HG02759 (cell line): ENCODE results near the gene ZFHX3.

ENCODE experiments used
- ATAC-seq: cut with Tn5 transposase; IDR thresholded peaks from one replicate; pipeline ENCODE4 v1.9.1; 2021; ENCODE audit warnings: mild to moderate bottlenecking, moderate library complexity; ENCODE audit not compliant: unreplicated experiment

ZFHX3 gene

DNA sequence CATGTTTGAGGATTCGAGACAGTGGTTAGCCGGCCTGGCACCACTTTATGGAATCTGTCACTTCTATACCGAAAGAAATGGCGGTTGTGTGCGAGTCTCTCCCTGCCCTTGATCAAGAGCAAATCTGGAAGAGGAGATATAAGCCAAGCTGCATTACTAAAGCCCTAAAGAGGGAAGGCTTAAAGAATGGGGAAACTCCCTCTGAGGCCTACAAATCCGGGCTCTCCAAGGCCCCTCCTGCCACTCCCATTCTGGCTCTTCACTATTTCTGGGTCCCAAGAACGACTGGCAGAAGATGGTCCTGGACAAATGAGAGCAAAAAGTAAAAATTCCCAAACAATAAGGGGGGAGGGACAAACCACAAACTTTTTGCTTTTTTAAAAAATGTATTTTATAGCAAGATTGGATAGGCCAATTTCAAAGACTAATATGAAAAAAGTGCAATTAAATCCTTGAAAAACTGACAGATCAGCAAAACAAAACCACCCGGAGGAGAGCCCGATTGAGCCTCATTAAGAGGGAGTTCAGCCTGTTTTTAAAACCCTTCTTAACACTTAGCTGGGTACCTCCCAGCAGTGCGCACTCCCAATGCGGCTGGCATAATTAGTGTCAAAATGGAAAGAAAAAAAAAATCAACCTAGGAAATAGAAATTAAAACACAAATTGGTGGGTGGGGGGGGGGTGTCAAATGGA, 193.5 kb downstream of the ZFHX3 start:
- ATAC-seq: no peak

DNA sequence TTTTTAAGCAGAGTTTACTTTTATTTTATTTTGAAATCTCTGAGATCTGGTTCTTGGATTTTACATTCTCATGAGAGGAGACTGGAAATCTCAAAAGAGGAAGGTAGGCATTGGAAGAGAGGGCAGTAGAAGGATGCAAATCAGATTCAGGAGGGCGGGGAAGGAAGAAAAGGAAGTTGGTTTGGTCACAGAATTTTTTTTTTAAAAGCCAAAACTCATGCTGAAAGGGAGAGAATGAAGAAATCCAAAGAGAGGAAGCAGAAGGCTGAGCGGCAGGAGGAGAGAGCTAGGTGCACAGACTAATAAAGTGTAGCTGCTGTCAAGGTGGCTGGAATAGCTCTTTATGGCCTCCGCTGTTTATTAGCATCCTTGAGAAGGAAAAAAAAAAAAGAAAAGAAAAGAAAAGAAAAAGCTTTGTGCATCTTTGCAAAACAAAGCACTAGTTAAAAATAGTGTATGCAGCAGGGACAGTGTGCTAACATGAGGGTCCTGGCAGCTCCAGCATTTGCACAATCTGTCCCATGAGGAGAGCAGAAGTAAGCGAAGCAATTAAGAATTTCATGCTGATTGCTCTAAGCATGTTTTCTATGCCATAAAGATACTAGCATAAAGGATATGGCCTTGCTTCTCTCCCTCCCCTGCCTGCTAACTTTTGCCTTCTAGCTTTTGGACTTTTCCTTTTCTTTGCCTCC, 194.2 kb downstream of the ZFHX3 start:
- no peak for ATAC-seq

DNA sequence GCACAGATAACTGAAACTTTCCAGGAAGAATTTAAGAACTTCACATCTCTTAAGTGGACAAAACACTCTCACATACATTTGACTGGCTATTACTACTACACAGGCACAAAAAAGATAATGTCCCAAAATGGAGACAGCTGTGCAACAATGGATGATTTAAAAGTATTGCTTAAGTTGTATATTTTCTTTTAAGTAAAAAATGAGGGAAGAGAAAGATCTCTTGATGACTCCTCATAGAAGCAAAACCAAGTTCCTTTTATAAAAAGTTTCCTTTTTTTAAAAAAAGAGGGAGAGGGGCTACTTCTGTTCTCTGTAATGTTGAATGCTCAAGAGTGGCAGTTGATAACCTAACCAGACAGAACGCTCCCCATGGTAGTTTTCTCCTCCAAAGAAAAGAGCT, 195.5 kb downstream of the ZFHX3 start:
- ATAC-seq: no peak

DNA sequence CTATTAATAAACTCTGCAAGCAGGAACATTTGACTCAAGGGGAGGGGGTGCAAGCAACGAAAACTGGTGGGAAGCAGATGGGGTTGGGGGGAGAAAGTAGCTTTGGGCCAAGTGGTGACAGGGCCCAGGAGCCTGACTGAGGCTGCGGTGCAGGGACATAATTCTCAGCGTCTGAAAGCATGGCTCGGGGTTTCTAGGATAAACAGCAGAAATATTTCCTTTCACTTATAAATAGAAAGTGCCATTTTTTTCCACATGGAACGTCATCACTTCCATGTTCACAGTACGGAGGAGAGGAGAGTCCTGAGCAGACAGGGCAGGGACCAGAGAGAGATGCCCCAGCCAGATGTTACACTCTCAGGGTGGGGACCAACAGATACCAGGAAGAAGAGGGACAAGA, 197.1 kb downstream of the ZFHX3 start:
- no peak for ATAC-seq

DNA sequence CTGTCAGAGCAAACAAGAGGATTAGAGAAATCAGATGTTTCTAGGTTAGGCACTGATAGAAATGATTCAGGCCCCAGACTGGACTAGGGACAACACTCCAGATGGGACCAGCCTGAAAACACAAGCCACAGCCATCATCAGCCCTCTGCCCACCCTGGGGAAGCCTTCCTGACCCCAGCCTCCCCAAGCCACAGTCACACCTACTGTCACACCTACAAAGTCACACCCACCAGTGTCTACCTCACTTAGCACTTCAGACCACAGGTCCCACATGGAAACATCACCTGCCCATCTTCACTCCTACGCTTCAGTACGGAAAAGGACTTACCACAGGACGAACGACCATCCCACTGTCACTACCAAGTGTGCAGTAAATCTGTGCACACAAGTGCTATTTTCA, 197.9 kb downstream of the ZFHX3 start:
- no peak for ATAC-seq

DNA sequence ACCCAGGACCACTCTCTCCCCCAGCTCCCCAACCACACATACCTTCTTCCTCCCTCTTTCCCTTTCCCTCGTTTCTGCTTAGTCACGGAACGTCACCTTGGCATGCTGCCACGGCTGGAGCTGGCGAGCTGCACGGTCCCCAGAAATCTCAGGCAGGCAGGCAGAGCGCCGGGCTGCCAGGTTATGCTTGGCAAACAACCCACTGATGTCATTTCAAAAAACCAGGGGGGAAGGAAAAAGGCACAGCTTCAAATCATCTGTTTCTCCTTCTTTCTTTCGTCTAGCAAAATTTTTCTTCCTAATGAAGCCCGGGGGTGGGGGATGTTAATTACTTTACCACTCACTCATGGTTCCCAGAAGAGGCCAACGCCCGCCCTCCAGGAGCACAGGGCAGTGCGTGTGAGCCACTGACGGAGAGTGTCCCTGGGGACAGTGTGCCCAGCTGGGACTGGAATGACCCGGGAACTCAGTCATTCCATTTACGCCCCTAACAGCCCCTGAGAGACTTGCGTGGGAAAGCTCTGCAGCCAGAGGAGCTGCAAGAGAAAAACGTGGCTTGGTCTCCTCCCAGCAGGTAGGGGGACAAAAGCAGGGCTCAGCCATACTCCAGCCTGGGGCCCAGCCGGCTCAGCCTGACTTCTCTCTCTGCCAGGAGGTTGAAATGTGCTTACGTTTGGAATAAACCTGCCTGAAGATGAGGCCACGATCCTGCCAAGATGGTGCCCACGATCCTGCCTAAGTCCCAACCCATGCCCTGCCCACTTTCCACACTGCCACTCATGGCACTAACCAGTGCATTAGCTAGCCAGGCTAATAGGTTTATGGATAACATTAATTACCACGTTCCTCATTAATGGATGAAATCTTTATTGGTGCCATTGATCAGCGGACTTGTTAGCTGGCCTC, 198.9 kb downstream of the ZFHX3 start:
- ATAC-seq: no peak

DNA sequence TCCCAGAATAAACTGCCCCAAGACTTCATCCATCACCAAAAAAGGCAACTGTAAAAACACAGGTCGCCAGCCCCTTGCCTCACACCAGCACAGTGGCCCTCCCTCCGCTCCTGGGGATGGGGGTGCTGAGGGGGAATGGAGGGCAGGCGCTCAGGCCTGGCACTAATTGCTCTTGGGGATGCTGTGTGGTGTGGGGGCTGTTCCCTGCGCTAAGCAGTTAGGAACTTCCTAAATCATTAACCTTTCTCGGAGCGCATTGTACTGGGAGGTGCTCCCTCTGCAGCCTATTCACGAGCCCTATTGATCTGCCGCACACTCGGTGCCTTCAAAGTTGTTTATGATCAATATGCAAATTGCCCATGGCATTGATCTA, 199.9 kb downstream of the ZFHX3 start:
- ATAC-seq: no peak

DNA sequence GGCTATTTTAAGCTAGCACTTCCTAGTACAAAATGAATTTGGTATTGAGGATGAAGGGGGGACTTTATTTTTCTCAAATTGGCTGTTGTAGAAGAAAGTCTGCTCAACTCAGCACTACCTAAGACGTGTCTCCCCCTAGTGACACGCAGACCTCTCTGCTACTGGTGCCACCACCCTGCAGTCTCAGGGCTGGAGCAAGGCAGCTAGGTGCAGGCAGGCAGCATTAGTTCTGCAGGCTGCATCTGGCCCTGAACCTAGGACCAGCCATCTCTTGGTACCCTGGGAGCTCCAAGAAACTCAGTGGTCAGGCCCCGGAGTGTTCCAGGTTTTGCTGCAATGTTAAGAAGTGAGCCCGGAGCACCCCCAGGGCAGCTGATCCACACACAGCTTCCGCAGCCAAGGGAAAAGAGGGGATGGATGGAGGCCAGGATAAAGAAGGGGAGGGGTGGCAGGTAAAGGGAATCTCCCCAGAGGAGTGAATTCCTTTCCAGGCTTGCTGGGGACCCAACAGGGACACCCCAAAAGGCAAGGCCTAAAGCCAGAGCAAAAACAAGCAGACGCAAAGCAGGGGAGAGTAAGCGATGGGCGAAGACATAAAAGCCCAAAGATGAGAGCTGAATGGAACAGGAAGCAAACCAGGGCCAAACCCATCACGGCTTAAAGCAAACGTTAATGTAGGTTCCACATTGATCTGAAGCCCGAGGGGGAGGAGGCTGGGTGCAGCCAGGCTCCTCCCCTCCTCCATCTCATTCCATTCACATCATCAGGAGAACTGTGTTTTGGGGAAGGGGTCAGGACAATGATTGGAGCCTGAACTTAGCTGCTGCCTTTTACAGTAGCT, 200.5 kb downstream of the ZFHX3 start:
- ATAC-seq: no peak

DNA sequence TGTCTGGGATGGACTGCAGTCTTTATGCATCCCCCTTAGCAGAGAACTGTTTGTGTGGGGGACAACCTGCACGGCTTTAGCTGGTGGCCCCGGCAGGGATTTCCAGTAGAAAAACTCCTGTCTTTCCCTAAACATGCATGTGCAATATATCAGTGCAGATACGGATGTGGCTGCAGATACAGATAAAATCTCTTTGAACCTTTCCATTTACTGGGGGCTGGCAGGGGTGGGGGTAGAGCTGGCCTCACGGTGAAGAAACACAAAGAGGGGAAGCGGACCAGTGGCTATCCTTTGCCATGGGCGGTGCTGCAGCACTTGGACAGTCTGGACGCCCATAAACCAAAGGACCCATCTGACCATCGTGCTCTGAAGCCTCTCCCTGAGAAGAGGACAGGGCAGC, 201.3 kb downstream of the ZFHX3 start:
- ATAC-seq: no peak

DNA sequence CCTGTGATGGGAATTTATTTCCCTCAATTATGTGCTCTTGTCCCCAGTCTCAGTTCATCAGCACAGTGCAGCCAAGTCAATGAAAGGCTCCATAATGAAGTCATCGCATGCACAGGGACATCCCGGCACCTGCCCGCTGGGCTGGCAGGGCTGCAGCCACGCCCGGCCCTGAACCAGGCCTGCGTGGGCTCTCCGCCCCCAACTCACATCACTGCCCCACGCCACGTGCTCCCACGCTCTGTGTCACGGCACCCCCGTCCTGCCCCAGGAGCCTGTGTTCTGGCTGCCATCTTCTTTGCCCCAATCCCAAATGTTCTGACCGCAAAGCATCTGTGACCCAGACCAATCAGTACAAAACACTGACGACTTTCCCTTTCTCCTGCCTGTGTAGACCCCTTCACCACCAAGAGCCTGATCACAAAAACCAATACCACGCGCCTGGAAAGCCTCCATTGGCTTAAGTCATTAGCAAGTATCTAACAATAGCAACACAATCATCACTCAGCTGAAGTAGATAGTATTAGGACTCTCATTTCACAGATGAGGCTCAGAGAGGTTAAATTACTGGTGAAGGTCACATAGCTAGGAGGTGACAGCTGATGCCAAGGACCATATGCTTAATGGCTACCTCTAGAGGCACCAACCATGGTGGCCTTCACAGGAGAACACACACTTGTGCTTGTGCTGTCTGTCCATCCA, 202.5 kb downstream of the ZFHX3 start:
- no peak for ATAC-seq

DNA sequence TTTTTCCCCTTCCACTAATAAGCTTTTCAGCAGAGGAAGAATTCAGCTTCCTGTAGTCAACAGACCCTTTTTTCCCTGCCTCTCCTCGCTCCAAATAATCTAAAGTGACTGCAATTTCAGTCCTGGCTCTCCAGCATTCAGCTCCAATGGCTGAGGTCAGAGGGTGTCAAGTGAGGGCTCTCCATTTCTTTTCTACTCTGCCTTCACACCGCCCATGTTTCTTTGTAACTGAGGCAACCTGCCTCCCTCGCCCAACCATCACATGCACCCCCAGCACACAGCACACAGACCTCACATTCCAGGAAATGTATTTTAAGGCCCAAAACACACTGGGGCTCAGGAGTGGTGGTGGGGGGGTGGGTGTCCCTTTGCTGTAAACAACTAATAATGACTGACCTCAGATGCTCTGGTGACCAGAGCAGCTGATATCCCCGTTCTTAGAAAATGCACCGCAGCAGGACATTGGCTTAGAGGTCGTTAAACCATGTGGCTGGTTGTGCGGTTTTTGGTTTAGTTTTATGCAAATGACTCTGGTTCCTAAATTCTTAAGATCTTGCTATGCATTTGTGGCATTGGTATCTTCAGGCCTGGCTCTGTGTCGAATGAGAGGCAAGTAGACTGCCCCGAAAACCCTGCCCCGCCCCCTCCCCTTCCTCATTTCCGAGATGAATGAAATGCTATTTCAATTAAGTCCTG, 203.6 kb downstream of the ZFHX3 start:
- no peak for ATAC-seq

DNA sequence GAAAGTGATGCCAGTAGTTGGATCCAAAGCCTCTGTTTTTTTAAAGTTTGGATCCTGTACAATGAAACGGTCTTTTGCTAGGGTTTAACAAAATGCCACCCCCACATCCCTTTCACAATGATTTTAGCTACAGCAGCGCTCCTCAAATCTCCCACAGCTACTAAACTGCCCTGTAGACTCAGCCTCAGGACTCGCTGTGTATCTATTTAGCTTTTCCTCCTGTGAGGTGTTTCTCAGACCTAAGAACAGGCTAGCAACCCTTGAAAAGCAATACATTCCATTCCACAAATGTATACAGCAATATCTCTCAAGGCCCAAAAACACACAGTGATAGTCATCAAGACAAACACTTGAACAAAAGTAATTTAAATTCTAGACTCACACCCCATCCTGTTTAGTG, 206.4 kb downstream of the ZFHX3 start:
- ATAC-seq: no peak

DNA sequence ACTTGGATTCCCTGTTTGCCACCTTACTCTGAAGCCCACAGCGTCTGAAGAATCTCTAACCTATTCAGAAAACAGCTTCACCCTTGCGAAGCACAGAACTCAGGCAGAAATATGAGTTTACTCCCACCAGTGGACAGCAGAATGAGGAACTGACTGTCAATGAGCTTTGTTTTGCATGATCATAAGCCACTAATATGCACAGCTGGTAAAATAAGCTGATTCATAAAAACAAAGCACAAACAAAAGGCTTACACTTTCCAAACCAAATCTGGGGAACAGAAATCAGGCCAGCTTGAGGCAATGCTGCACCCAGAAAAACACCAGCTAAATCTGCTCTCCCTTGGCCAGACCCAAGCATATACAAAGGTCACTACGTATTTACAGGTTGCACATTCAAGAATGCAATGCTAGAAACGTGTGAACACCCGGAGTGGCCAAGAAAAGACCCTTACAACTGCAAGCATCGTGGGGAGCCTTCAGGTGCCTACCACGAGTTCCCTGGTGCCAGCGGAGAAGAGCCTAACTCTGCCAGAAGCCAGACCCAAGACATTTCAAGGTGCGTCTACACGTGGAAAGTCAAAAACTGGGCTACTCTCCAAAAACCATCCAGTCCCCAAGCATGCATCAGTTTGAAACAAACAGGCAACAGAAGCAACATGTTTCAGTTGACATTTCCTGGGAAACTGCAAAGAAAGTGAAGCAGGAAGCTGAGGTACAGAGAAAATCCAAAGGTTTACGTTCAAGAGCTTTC, 207.1 kb downstream of the ZFHX3 start:
- ATAC-seq: no peak

DNA sequence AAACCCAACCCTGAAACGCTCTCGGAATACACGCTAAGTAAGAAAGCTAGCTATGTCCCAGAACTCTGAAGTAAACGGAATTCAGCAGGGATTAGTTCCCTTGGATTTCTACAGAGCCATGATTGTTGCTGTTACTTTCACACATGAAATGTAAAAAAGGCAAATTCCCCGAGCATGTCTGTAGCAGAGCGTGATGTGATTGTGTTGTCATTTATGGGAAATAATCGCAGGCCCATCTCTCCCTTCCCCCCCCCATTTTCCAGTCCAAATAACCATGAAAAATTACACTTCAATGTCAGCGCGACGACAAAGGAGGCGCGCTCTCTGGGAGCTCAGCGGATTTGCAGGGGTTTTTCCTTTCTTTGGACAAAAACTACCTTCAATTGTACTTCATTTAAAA, 209.0 kb downstream of the ZFHX3 start:
- ATAC-seq: no peak

DNA sequence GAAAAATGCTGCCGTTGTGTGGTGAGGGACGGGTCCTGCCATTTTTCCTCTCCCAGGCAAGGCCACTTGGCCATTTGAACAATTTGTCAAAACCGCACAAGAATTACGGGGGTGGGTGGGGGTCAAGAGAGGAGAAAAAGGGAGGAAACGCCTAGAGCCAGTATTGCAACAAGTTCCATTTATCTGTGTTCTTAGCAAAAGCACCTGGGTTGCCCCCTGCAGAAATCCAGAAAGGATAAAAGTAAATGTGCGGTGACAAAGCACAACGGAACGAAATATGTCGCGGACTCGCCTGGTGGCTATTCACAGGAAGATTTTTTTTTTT, 209.4 kb downstream of the ZFHX3 start:
- ATAC-seq: no peak

DNA sequence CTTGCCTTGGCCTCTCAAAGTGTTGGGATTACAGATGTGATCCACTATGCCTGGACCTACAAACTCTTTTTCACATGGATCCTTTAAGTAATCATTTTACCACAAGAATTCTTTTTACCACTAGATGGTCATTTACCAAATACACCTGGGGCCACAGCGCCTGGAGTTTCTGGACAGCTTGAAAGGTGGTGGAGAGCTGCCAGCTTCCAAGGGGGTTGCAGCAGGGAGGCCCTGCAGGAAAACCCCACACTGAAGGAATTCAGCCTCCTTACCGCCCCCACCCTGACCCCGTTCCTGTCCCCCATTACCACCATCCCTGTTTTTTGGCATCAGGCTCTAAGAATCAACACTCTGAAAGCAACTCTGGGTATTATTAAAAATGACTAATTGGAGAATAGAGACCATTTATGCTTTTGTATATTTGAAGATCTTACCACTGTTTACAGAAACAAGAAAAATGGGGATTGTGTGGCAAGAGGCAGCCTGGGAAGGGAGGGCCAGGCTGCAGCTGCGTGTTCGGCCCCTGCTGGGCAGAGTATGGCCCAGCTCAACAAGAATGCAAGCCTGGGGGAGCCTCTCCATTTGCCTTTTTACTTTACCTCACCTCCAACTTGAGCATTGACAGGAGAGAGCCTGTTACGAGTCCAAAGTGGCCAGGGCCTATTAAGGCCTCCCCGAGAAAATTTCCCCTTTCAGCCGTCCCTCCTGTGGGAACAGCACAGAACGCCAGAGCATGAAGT, 209.9 kb downstream of the ZFHX3 start:
- ATAC-seq: no peak

DNA sequence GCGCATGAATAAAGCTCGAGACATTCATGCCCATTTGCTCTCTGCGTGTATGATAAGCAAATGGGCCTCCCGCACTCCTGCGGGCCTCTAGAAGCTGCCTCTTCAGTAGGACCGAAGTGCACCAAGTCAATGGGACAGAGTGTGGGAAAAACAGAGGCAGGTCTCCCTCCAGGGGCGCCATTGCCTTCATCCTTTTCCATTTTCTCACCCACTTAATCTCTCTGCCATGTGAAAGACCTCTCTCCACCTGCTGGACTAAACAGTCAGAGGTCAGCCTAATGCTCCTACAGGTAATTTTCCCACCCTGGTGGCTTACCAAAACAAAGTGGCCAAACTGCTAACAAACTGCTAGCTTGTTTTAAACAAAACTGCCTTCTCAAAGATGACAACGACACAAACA, 210.9 kb downstream of the ZFHX3 start:
- ATAC-seq: no peak

DNA sequence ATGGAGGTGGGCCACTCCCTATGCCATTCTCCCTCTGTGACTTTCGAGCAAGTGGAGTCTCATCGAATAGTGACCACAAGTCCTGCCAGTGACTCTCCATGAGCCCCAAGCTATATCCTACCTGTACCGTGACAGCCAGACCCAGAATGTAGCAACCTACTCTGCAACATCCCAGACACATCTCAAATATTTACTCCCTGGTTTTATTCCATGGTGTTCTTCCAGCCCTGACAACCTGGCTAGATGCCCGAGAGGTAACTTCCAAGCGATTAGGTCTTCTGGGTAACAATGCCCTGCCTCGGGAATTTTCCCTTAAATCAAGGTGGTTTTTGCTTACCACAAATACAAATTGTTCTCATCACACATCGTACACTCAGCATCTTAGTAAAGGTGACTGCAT, 211.7 kb downstream of the ZFHX3 start:
- no peak for ATAC-seq

DNA sequence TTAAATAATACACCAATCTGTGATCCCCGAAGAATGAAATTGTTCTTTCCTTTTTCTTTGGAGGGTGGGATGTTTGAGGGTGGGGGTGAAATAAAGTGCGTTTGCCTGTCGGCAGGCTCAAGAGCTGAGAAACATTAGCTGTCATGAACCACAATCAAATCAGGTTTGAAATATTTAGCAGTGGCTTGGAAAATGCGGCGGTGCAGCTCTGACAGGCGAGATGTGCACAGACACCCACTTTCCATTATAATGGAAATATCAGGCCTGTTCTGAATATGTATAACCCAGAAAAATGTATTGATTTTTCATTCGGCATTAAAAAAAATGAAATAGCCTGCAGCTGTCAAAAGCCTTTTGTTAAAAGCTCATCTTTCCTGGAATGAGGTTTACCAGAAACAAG, 212.8 kb downstream of the ZFHX3 start:
- ATAC-seq: no peak
